T-helper 17 cell (primary cell): Measurements from ENCODE around the gene ATOH1. TPM values are rescaled to one million over a fixed set of nuclear protein-coding genes. Genes with fewer than 3 reads are reported as not detected.

Experiments
- ATAC-seq: fragments of 150-1000 bp; cut with Tn5 transposase; 2 replicates; pipeline ENCODE4 v1.10.0; 2021; ENCODE audit warnings: mild to moderate bottlenecking, moderate library complexity
- DNase-seq, 3 donors: peaks; one replicate each; pipeline versions ENCODE4 v3.0.0 to v3.0.0-alpha.2; 2020 to 2021
- H3K9me3 ChIP-seq: one replicate; pipeline ENCODE4 v1.7.0; 2013; ENCODE audit warnings: low read length, mild to moderate bottlenecking; ENCODE audit not compliant: control insufficient read depth, poor library complexity, severe bottlenecking
- H3K27ac Mint-ChIP-seq: one replicate; pipeline ENCODE4 v1.8.0; 2022; ENCODE audit warnings: mild to moderate bottlenecking, moderate library complexity, mixed read lengths
- H3K27me3 Mint-ChIP-seq: one replicate; pipeline ENCODE4 v1.8.0; 2022; ENCODE audit warnings: mixed read lengths
- H3K36me3 Mint-ChIP-seq: one replicate; pipeline ENCODE4 v1.8.0; 2022; ENCODE audit warnings: low read depth, mixed read lengths
- H3K4me1 Mint-ChIP-seq: one replicate; pipeline ENCODE4 v1.8.0; 2022; ENCODE audit warnings: mild to moderate bottlenecking, mixed read lengths
- H3K4me3 Mint-ChIP-seq: one replicate; pipeline ENCODE4 v1.8.0; 2022; ENCODE audit warnings: mild to moderate bottlenecking, moderate library complexity, mixed read lengths
- total RNA-seq, 4 donors: library from RNA in 2 of 4; stranded (reverse) in 2 of 4; gene quantifications; one replicate each; pipeline ENCODE4 v1.2.3 and lab custom pipeline; 2022 to 2026

The ATOH1 gene
- total RNA-seq, 2 donors from 2014 or later, result not detected

DNA sequence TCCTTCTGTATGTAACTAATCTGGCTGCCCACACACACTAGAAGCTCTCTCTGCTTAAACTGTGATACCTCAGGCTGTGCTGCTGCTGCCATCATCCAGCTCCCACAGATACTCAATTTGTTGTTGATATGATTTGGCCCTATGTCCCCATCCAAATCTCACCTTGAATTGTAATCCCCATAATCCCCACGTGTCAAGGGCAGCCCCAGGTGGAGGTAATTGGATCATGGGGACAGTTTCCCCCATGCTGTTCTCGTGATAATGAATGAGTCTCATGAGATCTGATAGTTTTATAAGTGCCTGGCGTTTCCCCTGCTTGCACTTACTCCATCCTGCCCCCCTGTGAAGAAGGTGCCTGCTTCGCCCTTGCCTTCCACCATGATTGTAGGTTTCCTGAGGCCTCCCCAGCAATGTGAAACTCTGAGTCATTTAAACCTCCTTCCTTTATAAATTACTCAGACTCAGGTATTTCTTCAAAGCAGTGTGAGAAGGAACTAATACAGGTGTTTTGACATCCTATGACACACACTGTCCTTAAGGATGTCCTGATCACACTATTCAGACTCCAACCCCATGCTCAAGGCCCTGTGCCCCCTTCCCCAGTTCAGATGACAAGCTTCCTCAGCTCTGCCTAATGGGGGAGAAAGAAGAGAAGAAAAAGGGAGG lies 2.9 kb upstream of the ATOH1 start:
- no peak overlapping the region for H3K27ac Mint-ChIP-seq
- H3K4me1 Mint-ChIP-seq, result peaks cover 13% of the 10 kb centered on the region
- DNase-seq (no peak), ATAC-seq (no peak)
- H3K9me3 ChIP-seq, result no peaks in the 10 kb centered on the region
- H3K36me3 Mint-ChIP-seq, result peaks cover 2% of the 10 kb centered on the region
- H3K27me3 Mint-ChIP-seq, result peaks cover 49% of the 10 kb centered on the region
- no peak overlapping the region for H3K4me3 Mint-ChIP-seq

GRCh38 chr4:93827272-93827947 lies 1.1 kb upstream of the ATOH1 start:
- ATAC-seq (no peak), DNase-seq (no peak)
- no peaks in the 10 kb centered on the region for H3K9me3 ChIP-seq
- Mint-ChIP-seq H3K4me3 (no peak overlapping the region), H3K27me3 (peaks cover 65% of the 10 kb centered on the region), H3K36me3 (peaks cover 2% of the 10 kb centered on the region), H3K4me1 (peaks cover 13% of the 10 kb centered on the region), H3K27ac (no peak overlapping the region)

DNA sequence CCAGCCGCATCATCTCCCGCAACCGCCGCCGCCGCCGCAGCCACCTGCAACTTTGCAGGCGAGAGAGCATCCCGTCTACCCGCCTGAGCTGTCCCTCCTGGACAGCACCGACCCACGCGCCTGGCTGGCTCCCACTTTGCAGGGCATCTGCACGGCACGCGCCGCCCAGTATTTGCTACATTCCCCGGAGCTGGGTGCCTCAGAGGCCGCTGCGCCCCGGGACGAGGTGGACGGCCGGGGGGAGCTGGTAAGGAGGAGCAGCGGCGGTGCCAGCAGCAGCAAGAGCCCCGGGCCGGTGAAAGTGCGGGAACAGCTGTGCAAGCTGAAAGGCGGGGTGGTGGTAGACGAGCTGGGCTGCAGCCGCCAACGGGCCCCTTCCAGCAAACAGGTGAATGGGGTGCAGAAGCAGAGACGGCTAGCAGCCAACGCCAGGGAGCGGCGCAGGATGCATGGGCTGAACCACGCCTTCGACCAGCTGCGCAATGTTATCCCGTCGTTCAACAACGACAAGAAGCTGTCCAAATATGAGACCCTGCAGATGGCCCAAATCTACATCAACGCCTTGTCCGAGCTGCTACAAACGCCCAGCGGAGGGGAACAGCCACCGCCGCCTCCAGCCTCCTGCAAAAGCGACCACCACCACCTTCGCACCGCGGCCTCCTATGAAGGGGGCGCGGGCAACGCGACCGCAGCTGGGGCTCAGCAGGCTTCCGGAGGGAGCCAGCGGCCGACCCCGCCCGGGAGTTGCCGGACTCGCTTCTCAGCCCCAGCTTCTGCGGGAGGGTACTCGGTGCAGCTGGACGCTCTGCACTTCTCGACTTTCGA lies 654 bp downstream of the ATOH1 start:
- Mint-ChIP-seq H3K4me1 (peaks cover 13% of the 10 kb centered on the region), H3K4me3 (peak overlapping the region; percentile 31), H3K27ac (no peak overlapping the region), H3K36me3 (peaks cover 2% of the 10 kb centered on the region), H3K27me3 (peaks cover 83% of the 10 kb centered on the region)
- no peak for ATAC-seq
- no peak for DNase-seq
- H3K9me3 ChIP-seq, result no peaks in the 10 kb centered on the region

GRCh38 chr4:93829820-93830687 lies 1.5 kb downstream of the ATOH1 start:
- Mint-ChIP-seq H3K4me3 (no peak overlapping the region), H3K27me3 (peaks cover 86% of the 10 kb centered on the region), H3K36me3 (peaks cover 2% of the 10 kb centered on the region), H3K27ac (no peak overlapping the region), H3K4me1 (peaks cover 13% of the 10 kb centered on the region)
- no peaks in the 10 kb centered on the region for H3K9me3 ChIP-seq
- no peak for ATAC-seq
- DNase-seq, result no peak

GRCh38 chr4:93831716-93832496 lies 3.4 kb downstream of the ATOH1 start:
- no peak for ATAC-seq
- H3K9me3 ChIP-seq, result no peaks in the 10 kb centered on the region
- H3K36me3 Mint-ChIP-seq, result peaks cover 2% of the 10 kb centered on the region
- H3K27ac Mint-ChIP-seq, result no peak overlapping the region
- DNase-seq, result no peak
- H3K4me1 Mint-ChIP-seq, result peaks cover 13% of the 10 kb centered on the region
- H3K4me3 Mint-ChIP-seq, result no peak overlapping the region
- H3K27me3 Mint-ChIP-seq, result peaks cover 86% of the 10 kb centered on the region

GRCh38 chr4:93834249-93835066 lies 5.9 kb downstream of the ATOH1 start:
- DNase-seq, result no peak
- H3K4me3 Mint-ChIP-seq, result no peak overlapping the region
- H3K36me3 Mint-ChIP-seq, result peaks cover 2% of the 10 kb centered on the region
- H3K27ac Mint-ChIP-seq, result no peak overlapping the region
- ATAC-seq, result no peak
- no peaks in the 10 kb centered on the region for H3K9me3 ChIP-seq
- H3K27me3 Mint-ChIP-seq, result peaks cover 69% of the 10 kb centered on the region
- peaks cover 3% of the 10 kb centered on the region for H3K4me1 Mint-ChIP-seq

DNA sequence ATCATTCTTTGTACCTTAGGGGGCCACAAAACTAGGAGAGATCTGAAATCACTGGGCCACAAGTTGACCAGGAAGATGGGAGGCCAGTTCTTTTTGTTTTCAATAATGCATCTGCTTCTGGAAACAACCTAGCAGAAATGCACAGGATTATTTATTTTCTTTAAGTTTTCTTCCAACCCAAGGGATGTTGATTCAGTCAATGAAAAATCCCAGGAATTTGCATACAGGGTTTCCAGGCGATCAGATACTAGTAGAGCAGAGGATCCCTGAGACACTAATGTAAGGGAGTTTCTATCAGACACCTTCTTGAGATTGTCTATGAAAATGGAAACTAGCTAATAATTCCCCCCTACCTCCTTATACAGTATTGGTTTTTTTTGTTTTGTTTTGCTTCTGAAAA lies 7.4 kb downstream of the ATOH1 start:
- H3K9me3 ChIP-seq, result no peaks in the 10 kb centered on the region
- peaks cover 59% of the 10 kb centered on the region for H3K27me3 Mint-ChIP-seq
- H3K27ac Mint-ChIP-seq, result no peak overlapping the region
- no peak for ATAC-seq
- H3K4me1 Mint-ChIP-seq, result no peaks in the 10 kb centered on the region
- no peaks in the 10 kb centered on the region for H3K36me3 Mint-ChIP-seq
- H3K4me3 Mint-ChIP-seq, result no peak overlapping the region
- DNase-seq, result no peak

DNA sequence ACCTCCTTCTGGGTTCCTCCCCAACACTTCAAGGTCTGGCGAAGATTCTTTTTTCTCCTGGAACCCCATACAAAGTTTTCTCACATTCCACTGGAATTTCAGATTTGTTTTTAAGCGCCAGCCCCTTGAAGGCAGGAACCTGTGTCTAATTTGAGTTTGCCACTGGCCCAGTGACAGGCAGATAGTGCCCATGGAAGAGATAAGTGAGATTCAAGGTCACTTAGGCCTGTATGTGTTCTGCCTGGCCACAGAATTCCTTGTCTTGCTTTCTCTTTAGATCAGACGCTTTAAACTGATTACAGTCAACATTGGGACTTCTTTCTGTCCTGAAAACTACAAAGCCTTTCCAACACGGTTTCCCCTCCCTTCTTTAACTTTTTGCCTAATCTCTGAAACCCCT lies 11.2 kb downstream of the ATOH1 start:
- Mint-ChIP-seq H3K4me3 (no peak overlapping the region), H3K27ac (no peak overlapping the region), H3K4me1 (no peaks in the 10 kb centered on the region), H3K27me3 (peaks cover 21% of the 10 kb centered on the region), H3K36me3 (no peaks in the 10 kb centered on the region)
- no peaks in the 10 kb centered on the region for H3K9me3 ChIP-seq
- DNase-seq (no peak), ATAC-seq (no peak)

DNA sequence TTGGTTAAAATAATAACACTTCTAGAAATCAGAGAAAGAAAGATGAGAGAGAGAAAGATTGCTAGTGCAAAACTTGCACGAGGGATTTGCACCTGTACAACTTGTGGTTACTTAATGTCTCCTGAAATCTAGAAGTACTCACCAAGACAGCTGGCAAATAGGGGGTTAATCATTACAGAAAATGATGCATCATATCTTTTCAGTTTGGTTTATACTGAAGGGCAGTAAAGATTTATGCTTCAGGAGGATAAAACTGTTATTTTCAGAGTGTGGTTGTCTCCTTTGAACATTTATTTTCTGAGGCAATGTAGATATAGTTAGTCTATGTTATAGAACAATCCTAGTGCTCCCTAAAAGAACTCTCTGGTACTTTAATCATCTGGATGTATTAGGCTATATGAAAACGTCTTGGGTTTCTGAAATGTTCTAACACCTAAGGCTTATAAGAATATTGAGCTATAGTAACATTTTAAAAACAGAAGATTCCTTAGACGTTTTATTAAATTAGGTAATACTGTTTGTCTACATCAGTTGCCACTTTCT lies 13.3 kb downstream of the ATOH1 start:
- DNase-seq, result no peak
- no peak overlapping the region for H3K4me3 Mint-ChIP-seq
- no peak for ATAC-seq
- no peak overlapping the region for H3K27ac Mint-ChIP-seq
- H3K9me3 ChIP-seq, result no peaks in the 10 kb centered on the region
- H3K27me3 Mint-ChIP-seq, result peaks cover 2% of the 10 kb centered on the region
- H3K4me1 Mint-ChIP-seq, result no peaks in the 10 kb centered on the region
- H3K36me3 Mint-ChIP-seq, result no peaks in the 10 kb centered on the region

DNA sequence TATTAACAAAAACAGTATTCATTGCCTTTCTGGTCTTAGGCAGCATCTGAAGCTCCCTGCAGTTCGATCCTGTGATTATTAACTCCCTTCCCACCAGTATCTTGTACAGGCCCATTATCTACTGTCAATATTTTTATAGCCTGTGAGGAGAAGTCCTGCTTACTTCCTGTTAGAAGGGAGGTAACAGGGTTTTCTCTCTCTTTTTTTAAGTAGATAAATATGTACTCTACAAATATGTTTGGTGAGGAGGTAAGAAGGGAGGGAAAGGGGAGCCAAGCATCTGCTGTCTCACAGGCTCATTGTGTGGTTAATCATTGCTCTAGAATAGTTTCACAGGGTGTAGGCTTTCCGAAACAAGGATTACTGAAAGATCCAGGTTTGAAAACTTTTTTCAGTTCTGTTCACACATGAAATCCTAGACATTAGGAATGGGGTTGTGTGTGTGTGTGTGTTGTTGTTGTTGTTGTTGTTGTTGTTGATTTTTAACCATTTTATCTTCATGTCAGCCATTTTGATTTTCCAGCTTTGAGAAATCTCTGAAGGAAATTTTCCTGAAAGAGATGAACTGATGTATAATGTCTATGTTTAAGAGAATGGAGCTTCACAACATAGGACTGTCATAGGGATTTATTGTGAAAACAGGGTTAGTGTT lies 14.2 kb downstream of the ATOH1 start:
- Mint-ChIP-seq H3K36me3 (no peaks in the 10 kb centered on the region), H3K27me3 (no peaks in the 10 kb centered on the region), H3K4me1 (no peaks in the 10 kb centered on the region), H3K4me3 (no peak overlapping the region), H3K27ac (no peak overlapping the region)
- ATAC-seq, result no peak
- no peaks in the 10 kb centered on the region for H3K9me3 ChIP-seq
- no peak for DNase-seq

DNA sequence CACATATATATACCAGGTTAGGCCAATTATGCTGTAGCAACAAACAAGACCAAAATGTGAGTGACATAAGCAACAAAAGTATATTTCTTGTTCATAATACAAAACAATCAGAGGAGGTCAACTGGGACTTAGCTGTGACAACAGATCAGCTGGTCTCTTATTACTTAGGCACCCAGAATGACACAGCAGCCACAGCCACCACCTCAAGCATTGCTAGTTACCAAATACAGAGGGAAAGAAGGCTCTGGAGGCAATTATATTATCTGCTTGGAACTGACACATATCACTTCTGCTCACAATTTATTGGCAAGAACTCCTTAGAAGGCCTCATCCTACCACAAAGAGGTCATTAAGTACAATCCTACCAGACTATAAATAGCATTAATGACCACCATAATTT lies 15.2 kb downstream of the ATOH1 start:
- H3K4me1 Mint-ChIP-seq, result no peaks in the 10 kb centered on the region
- no peaks in the 10 kb centered on the region for H3K36me3 Mint-ChIP-seq
- no peaks in the 10 kb centered on the region for H3K27me3 Mint-ChIP-seq
- ATAC-seq (no peak), DNase-seq (no peak)
- no peaks in the 10 kb centered on the region for H3K9me3 ChIP-seq
- H3K4me3 Mint-ChIP-seq, result no peak overlapping the region
- no peak overlapping the region for H3K27ac Mint-ChIP-seq
